MM.1S (cell line): ENCODE measurements around the gene LYRM4.

Experiments
- EZH2 ChIP-seq: fragments of 300-600 bp; sonication (generic); optimal IDR thresholded peaks from 2 replicates; pipeline ENCODE3; 2017; ENCODE audit warnings: low read depth, mild to moderate bottlenecking, antibody characterized with exemption, low read length, mixed read lengths
- TF ChIP-seq, protein P1 (sequence below): fragments of 300-600 bp; sonication (generic); IDR thresholded peaks from 2 replicates; pipeline ENCODE4 v1.5.1; 2016; ENCODE audit warnings: antibody characterized with exemption, low read length, mixed read lengths

GRCh38 chr6:5278047-5278446 is 17.3 kb upstream of the LYRM4 start:
- TF ChIP-seq, protein P1, sequence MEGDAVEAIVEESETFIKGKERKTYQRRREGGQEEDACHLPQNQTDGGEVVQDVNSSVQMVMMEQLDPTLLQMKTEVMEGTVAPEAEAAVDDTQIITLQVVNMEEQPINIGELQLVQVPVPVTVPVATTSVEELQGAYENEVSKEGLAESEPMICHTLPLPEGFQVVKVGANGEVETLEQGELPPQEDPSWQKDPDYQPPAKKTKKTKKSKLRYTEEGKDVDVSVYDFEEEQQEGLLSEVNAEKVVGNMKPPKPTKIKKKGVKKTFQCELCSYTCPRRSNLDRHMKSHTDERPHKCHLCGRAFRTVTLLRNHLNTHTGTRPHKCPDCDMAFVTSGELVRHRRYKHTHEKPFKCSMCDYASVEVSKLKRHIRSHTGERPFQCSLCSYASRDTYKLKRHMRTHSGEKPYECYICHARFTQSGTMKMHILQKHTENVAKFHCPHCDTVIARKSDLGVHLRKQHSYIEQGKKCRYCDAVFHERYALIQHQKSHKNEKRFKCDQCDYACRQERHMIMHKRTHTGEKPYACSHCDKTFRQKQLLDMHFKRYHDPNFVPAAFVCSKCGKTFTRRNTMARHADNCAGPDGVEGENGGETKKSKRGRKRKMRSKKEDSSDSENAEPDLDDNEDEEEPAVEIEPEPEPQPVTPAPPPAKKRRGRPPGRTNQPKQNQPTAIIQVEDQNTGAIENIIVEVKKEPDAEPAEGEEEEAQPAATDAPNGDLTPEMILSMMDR, result no peak
- no peak for TF ChIP-seq EZH2
